ENCODE results near the gene MSI2.

The MSI2 gene

DNA sequence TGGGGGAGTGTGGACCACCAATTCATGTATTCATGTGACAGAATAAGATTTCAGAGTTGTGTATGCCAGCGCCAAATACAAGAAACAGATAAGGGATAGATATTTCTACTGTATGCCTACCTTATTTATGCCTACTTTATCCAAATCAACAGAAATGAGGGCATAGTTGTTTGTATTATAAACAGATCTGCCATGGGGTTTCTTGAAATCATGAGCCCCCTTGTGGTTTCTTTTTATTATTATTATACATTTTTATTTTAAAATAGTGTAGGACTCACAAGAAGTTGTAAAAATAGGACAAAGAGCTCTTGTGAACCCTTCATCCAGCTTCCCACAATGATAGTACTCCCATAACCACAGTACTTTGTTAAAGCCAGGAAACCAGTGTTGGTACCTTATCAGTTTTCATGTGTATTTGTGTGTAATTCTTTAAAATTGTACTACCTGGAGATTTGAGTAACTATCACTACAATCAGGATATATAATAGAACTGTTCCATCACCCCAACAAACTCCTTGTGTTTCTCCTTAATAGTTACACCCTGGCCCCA is 259.4 kb downstream of the MSI2 start:
- DNase-seq = no peak

DNA sequence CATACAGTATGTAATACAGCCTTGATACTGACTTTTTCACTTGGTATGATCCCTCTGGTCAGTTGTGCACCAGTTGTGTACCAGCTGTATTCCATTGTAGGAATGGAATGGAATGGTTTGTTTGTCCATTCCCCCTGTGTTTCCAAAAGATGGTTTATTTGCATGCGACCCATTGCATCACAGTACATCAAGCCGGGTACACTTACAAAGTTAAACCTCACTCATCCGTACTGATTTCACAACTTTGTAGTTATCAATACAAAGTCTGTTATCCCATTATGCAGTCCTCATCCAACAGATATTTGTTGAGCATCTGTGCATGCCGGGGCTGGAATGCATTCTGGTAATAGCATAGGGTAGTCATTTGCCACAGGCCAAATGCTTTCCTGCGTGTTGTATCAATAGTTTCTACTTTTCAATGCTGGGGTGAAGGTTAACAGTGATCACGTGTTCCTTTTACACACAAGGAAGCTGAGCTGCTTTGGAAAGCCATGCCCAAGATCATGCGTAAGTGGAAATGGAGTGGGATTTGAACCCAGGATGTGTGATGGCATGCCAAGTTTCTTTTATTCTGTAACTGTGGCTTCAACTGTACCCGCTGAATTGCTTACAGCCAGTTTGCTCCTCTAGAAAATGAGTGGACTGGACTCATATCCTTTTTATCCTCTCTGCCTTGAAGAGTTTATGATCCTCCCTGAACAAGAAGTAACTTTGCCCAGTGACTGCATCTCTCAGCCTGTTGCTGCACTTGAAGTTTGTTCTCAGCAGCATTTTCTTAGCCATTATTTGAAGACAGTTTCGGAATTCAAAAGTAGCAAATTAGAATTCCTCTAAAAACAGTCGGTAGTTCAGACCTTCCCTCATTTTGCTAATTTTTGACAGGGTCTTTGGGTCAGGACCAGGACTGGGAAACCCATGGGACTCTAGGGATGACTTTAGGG is 260.2 kb downstream of the MSI2 start:
- no peak for DNase-seq

DNA sequence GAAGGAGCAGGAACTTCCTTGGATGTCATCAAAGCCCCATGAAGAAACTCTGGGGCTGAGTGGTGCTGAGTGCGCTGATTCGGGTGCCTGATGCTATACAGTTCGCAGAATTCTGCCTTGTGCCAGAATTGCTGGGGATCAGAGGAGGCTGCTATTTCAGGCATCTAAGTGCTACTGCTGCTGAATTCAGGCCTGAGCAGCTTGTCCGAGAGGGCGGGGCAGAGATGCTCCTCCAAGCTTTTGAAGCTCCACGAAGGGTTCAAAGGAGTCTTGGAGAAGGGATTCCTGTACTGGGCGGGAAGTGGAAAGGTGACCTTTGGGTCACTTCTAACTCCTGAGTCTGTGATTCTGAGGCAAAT is 260.9 kb downstream of the MSI2 start:
- DNase-seq = no peak

DNA sequence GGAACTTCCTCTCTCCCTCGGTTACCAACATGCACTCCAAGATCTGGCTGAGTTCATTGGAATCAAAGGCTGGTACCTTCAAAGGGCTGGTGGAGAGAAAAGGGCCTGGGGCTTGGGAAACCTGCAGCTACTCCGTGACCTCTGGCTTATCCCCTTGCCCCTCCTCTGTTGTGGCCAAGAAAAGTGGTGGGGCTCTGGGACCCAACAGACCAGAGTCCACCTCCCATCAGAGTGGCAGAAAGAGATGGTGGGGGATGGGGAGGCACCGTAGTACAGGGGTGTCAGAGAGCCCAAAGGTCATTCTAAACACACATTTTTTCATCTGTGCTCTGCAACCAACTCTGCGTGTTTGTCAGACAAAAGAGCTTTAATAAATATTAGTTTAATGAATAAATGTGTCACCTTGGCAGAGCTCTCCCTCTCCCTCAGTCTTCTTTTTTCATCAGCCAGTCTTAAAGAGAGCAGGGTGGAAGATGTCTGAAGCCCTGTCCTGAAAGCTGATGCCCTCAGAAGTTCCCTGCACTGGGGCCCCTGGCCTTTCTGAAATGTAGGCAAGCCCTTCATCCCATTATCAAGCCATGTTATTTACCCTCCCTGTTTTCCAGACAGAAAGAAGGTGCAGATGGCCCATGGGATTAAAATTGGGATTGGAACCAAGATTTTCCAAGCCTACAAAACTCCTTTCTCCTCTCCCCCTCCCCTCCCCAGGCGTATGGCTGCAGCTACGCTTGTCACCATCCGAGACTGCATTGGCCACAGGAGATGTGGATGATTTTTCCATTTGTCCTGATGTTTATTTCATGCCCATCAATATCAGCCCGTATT is 261.5 kb downstream of the MSI2 start:
- no peak for DNase-seq

DNA sequence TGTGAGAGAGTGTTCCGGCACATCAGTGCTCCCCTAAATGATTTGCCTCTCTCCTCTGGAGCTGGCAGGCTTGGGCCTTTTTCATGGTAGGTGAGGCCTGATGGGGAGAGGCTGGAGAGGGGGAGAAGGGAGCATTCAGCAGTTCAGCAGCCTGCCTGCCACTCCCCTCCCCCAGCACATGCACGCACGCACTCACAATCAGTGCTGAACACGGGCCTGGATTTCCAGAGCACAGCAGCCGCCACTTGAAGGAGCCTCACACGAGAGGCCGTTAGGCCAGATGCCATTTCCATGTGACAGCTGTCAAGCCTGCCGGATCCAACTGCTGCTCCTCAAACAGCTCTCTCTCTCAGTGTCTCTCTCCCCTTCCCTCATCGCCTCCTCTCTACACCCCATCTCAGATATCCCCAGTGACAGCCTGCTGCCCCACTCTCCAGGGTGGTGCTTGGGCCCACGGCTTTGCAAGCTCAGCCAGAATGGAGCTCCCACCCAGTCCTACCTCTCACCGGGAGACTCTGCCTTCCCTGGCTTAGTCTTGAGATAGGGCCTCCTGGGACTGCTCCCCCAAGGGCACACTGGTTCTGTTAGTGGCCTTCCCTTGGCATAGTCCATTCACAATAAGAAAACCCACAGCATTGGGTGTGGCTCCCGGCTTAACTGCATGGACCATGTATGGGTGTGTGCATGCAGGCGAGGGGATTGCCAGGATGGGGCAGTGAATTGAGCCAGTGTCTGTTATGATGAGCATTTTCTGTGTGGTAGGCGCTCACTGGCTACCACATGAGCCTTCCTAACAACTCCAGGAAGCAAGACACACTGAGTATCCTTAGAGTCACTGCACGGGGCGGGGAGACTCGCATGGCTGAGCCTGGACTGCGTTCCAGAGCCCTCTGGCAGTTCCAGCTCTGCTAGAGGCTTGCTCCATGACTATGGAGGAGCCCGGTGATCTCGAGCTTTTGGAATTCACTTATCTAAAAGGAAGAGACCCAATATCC is 262.6 kb downstream of the MSI2 start:
- DNase-seq = peak; percentile 96

DNA sequence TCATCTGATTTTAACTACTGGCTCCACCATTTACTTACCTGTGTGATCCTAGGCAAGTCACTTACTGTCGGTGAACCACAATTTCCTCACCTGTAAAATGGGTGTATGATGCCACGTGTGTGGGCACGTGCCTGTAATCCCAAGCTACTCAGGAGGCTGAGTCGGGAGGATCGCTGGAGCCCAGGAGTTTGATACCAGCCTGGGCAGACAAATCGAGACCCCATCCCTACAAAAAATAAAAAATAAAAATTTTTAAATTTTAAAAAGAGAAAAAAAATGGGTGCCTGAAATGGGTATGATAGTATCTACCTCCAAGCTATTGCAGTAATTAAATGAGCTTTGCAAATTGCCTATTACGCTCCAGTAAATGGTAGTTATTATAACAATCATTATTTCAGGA is 263.5 kb downstream of the MSI2 start:
- DNase-seq = no peak

DNA sequence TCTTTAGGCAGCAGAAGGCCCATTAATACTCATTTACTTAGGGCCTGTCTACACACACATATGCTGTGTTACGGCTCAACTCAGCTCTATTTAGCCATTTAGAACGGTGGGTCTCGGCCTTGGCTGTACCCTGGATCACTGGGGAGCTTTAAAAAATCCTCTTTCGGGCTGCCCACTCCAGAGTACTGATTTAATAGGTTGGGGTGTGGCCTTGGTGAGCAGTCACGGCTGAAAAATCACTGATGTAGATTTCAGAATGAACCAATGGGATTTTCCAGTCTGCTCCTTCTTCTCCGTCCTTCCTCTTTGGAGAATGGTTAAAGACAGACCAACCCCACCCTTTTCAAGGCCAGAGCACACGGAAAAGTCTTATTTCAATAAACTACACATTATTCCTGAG is 265.3 kb downstream of the MSI2 start:
- no peak for DNase-seq

DNA sequence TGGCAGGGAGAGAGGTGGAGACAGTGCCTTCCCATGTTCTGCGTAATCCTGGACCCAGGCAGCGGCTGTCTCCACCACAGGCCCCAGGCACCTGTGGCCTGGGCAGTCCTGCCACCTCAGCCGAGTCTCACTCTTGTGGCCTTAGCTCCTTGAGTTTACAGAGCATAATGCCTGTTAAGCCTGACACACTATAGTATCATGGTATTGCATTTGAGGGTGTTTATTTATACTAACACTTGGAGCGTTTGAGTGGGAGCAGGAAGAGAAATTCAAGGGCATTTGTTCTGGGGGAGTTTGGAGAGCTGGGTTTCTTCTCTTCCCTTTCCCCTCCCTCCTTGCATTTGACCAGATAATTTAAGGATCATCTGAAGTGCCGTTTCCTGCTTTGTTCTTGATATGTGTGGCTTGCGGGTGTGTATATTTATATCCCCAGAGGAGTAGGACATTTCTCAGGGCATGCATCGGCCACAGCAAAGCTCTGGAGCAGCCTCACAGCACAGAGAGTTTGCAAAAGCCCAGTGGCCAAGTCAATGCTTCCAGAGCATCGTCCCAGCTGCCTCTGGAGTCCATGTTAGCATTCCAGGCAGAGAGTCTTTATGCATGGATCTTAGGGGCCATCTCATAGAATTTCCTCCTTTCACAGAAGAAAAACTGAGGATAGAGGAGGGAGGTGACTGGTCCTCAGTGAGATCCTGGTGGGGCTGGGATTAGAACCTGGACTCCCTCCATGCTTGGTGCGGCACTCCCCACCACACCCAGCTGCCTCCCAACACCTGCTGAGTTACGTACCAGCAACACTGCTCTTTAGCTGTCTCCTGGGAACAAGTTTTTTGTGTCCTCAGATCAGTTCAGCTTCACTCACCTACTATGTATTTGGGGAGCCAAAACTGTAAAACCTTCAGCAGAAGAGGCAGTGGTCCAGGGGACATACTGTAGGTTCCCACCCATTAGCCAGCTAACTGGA is 266.0 kb downstream of the MSI2 start:
- no peak for DNase-seq

DNA sequence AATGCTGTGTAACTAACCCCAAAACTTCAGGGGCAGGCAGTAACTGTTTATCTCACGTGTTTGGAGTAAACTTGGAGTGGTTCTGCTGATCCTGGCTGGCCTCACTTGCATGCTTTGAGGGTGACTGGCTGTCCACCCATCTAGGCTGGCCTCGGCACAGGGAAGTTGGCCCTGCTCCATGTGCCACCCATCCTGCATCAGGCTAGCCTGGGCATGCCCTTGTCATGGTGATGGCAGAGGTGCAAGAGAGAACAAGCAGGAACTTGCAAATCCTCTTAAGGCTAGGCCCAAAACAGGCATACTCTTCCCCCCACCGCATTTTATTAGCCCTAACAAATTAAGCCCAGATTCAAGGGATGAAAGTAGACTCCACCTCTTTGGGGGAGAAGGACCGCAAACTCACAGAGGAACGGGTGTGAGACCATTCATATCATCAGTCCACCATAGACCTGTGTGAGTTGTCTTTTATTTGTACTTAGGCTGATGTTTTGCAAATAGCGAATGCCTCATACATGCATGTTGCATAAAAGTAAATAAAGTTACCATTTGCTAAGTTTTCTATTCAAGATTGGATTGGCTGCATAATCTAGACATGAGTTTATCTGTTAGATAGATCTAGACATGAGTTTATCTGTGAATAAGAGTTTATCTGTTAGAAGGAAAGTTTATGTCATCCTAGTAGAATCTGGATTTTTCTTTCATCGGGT is 267.8 kb downstream of the MSI2 start:
- DNase-seq = peak; percentile 81

DNA sequence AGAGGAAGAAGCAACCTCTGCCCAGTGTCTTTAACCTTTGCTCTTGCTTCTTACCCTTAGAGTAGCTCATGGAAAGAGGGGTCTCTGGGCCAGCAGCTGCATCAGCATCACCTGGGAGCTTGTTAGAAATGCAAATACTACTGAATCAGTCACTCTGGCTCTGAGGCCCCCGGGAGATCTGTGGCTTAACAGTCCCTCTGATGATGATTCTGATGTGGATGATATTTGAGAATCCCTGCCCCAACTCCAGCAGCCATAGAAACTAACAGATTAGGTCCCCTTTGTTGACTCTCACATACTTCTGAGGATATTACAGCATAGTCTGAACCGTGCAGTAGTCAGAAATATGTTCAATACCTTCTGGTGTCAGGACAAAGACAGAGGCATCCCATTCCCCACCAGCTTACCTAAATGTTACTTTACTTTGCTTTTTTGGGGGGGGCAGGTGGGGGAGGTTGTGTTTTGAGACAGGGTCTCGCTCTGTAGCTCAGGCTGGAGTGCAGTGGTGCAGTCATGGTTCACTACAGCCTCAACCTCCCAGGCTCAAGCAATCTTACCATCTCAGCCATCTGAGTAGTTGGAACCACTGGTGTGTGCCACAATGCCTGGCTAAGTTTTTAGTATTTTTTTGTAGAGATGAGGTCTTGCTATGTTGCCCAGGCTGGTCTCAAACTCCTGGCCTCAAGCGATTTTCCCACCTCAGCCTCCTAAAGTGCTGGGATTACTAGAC is 268.7 kb downstream of the MSI2 start:
- DNase-seq = peak; percentile 59

DNA sequence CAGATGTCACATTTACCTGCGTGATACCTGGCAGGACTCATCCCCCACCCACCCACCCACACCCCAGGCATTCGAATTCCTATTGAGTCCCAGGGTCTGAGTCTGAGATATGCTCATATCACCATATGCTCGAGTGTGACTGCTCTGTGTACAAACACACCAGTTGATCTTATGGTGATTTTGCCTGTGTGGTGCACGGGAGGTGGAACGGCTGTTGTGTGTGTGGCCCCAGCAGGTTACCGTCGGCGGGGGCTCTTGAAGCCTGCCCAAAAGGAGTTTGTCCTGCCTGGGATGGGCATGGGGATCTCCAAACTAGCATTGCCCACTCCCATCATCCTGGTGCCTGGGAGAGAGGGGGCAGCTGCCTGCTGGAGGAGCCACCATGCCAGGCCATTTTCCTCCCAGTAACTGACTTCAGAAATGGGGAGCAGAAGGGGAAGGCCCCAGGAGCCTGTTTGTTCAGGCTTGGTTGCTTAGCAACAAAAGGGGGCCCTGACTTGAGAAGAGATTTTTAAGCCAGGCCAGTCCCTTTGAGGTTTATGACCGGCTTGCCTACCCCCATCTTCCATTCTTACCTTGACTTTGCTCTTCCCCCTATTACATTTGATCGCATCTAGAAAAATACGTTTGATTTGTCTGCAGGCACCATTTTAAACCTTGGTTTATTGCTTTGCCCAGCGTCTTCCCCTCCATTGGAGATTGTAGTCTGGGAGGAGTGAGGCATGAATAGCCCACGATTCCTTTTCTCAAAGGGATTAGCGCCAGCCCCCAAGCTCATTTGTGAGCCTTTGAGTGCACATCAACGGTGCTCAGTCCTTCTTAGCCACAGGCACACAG is 271.1 kb downstream of the MSI2 start:
- no peak for DNase-seq

DNA sequence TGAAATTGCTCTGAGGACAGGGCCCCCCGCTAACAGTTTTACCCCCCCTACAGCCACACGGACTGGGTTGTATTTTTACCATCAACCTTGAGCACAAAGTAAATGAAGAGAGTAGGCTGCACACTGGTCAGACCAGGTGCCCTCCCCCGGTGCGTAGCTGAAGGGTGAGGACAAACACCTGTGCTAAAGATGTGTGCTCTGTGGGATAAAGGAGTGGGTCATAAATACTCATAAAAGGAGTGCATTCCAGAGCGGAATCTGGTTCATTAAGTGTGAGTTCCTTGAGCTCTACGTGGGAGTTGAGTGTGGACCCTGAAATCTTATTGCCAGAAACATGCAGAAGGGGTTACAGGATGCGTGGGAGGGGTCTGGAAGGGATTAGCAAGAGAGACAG is 271.7 kb downstream of the MSI2 start:
- DNase-seq = no peak

DNA sequence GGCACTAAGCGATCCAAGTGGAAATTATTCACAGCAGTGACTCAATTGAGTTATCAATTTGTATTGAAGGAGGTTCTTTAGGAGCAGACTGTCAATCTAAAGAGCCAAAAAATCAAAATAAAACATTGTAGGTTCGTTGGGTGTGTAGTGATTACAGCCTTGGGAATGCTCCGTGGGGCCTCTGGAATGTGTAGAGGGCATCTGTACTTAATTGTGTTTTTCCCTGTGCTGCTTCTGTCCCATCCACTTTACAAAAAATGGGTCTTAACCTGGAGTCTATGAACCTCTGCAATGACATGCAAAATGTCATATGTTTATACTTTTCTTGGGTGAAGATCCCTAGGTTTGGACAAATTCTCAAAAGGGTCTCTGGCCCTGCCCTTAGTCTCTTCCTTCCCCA is 273.7 kb downstream of the MSI2 start:
- no peak for DNase-seq

DNA sequence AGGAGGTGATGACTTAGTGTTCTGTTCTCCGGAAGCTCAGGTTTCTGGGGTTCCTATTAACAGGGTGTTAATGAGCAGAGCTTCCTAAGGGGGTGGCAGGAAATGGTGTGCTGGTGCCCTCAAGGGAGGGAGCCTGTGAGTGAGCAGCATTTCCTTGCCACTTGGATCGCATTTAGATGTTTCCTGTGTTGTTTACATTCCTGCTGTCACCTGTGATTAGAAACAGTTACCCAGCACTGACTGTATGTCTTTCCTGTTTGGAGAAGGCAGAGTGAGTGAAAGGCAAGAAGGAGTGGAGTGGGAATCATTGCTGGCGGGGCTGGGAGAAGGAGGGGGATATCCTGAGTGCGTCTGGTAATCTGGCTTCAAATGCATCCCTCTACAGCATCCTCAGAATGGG is 274.2 kb downstream of the MSI2 start:
- DNase-seq = no peak

DNA sequence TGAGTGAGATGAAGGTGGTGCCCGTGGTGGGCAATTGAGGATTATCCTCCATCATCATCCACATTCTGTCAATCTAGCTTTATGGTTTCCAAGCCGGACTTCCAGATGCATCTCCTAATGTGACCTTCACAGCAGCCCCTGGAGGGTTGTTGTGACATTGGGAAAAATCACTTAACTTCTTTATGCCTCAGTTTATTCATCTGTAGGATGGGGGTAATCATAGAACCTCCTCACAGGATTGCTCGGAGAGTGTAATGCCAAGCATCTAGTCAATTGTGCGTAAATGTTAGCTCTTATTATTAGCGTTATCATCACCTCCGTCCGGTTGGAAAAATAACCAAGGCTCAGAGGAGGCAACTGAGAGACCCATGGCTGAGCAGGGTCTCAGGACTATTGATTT is 274.8 kb downstream of the MSI2 start:
- DNase-seq = no peak

DNA sequence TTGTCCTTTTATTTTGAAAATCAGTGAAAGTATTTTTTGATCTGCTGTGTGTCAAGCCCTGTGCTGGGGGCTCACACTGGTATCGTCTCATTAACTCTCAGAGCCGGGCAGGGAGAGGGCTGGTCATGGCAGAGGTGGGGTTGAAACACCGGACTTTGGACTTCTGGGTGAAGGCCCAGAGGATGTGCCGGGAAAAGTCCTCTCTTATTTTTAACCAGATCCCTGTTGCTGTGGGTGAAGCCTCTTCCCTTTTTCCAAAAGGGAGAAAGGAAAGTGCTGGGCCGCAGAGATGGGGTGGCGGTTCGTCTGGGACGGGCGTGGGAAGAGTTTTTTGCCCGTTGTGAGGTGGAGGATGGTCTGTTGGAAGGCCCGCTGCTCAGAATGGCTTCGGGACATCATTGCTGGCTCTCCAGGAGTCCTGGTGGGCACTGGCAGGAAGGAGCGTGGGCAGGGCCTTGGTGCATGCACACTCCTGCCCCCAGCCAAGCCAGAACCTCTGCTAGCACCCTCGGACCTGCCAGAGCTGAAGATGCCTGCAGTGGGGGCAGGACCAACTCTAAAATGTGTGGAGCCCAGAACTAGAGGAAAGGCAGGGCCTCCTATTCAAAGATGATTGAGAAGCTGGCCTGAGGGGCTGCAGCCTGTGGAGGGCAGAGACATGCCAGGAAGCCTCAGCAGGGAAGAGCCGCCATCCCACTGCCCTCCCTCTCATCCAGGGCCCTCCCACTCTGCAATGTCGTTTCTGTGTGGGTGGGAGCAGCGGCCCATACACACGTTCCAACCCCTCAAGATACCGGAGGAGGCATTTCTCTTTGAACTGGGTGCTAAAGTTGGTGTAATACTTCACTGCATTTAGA is 275.6 kb downstream of the MSI2 start:
- no peak for DNase-seq

DNA sequence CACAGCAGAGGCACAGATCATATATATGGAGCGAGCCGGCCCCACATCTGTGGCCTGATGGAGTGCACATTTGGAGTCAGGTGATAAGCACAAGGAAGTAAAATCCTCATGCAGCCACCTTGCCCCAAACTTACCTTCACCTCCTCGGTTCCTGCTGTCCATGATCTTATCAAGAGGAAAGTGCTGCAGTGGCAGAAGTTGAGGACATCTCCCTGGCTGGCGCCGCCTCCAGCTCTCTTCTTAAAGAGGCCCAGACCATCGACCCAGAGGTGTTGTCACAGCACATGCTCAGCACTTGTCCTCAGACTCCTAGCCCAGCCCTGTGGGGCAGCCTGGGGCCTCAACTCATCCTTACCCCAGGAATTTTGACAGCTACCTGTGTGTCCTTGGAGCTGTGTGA is 276.2 kb downstream of the MSI2 start:
- DNase-seq = no peak

DNA sequence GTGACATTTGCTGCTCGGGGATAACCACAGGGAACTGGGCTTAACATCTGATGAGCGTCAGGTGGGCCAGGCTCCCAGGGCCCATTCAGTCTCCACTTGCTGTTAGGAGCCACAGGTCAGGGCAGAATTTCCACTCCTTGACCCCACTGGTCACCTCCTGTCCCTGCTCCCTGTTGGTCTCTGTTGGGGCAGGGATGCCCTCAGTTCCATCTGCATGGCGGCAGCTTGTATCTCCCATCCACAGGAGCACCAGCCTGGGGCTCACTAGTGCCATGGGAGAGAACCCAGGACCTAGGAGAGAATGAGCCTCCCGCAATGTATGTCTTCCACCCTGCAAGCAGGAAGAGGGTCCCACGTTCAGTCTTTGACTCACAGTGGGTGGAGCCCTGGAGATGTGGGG is 276.6 kb downstream of the MSI2 start:
- no peak for DNase-seq
